ENCODE measurements around the gene CEMIP. TPM values are rescaled to one million over a fixed set of nuclear protein-coding genes. Genes with fewer than 3 reads are reported as not detected.

CEMIP gene
- total RNA-seq, 4 donors from 2014 or later: 0.11 to 2.0 (median 0.98) TPM

GRCh38 chr15:80921736-80922410 lies 142.7 kb downstream of the CEMIP start:
- TF ChIP-seq POLR2A (IDR thresholded peaks at IDR 0.05) (no peak), CTCF (IDR thresholded peaks at IDR 0.05) (no peak)
- 93 to 94% methylated on average over 19 to 20 of the region's 20 CpGs for WGBS, 2 donors
- DNase-seq: no peak
- H3K9me3 ChIP-seq: no peaks in the 10 kb centered on the region
- H3K36me3 ChIP-seq: no peaks in the 10 kb centered on the region
- no peaks in the 10 kb centered on the region for H3K27me3 ChIP-seq
- no peaks in the 10 kb centered on the region for H3K4me1 ChIP-seq
- H3K4me3 ChIP-seq (replicated peaks in 1 of 3): no peak overlapping the region
- intact Hi-C loops (cut with DNase I): no loop called here
- H3K27ac ChIP-seq: no peak overlapping the region

- 95% methylated on average over 6 of the region's 6 CpGs for WGBS, 2 donors
- intact Hi-C loops (cut with DNase I): no loop called here
- H3K27ac ChIP-seq: no peak overlapping the region
- TF ChIP-seq POLR2A (IDR thresholded peaks at IDR 0.05) (no peak), CTCF (IDR thresholded peaks at IDR 0.05) (no peak)
- no peak overlapping the region for H3K4me3 ChIP-seq (replicated peaks in 1 of 3)
- H3K36me3 ChIP-seq: no peaks in the 10 kb centered on the region
- H3K9me3 ChIP-seq: no peaks in the 10 kb centered on the region
- H3K4me1 ChIP-seq: no peaks in the 10 kb centered on the region
- DNase-seq: no peak
- H3K27me3 ChIP-seq: no peaks in the 10 kb centered on the region
Measured at GRCh38 chr15:80923668-80924067, 144.5 kb downstream of the CEMIP start.

- no peaks in the 10 kb centered on the region for H3K36me3 ChIP-seq
- intact Hi-C loops (cut with DNase I): no loop called here
- 92 to 100% methylated on average over 4 of the region's 4 CpGs for WGBS, 2 donors
Measured at GRCh38 chr15:80924278-80924677, 145.1 kb downstream of the CEMIP start.

GRCh38 chr15:80925597-80926059 lies 146.5 kb downstream of the CEMIP start:
- DNase-seq: no peak
- no peaks in the 10 kb centered on the region for H3K9me3 ChIP-seq
- WGBS, 2 donors: 93 to 97% methylated on average over 8 to 13 of the region's 17 CpGs
- no peak for TF ChIP-seq CTCF (IDR thresholded peaks at IDR 0.05)
- TF ChIP-seq POLR2A (IDR thresholded peaks at IDR 0.05): no peak
- no peak overlapping the region for H3K4me3 ChIP-seq (replicated peaks in 1 of 3)
- H3K4me1 ChIP-seq: no peaks in the 10 kb centered on the region
- H3K27ac ChIP-seq: no peak overlapping the region
- intact Hi-C loops (cut with DNase I): no loop called here
- H3K27me3 ChIP-seq: no peaks in the 10 kb centered on the region
- no peaks in the 10 kb centered on the region for H3K36me3 ChIP-seq

More at GRCh38 chr15:80924278-80924677, 145.1 kb downstream of the CEMIP start:
- H3K27ac ChIP-seq: no peak overlapping the region
- H3K4me1 ChIP-seq: no peaks in the 10 kb centered on the region
- DNase-seq: no peak
- H3K9me3 ChIP-seq: no peaks in the 10 kb centered on the region
- H3K27me3 ChIP-seq: no peaks in the 10 kb centered on the region
- TF ChIP-seq POLR2A (IDR thresholded peaks at IDR 0.05) (no peak), CTCF (IDR thresholded peaks at IDR 0.05) (no peak)
- H3K4me3 ChIP-seq (replicated peaks in 1 of 3): no peak overlapping the region

GRCh38 chr15:80926126-80926525 lies 147.0 kb downstream of the CEMIP start:
- H3K36me3 ChIP-seq: no peaks in the 10 kb centered on the region
- H3K4me3 ChIP-seq (replicated peaks in 1 of 3): no peak overlapping the region
- intact Hi-C loops (cut with DNase I): no loop called here
- no peaks in the 10 kb centered on the region for H3K27me3 ChIP-seq
- no peak overlapping the region for H3K27ac ChIP-seq
- TF ChIP-seq CTCF (IDR thresholded peaks at IDR 0.05) (no peak), POLR2A (IDR thresholded peaks at IDR 0.05) (no peak)
- H3K9me3 ChIP-seq: no peaks in the 10 kb centered on the region
- DNase-seq: no peak
- no peaks in the 10 kb centered on the region for H3K4me1 ChIP-seq
- WGBS, 2 donors: 93 to 95% methylated on average over 3 of the region's 3 CpGs
